Fibroblast of skin of scalp (primary cell): ENCODE measurements around the gene C20orf204.

ENCODE experiments used
- DNase-seq: peaks from one replicate; pipeline ENCODE4 v3.0.0-alpha.2; 2013

C20orf204 gene

GRCh38 chr20:64056889-64057627, 21.1 kb downstream of the C20orf204 start:
- no peak for DNase-seq

DNA sequence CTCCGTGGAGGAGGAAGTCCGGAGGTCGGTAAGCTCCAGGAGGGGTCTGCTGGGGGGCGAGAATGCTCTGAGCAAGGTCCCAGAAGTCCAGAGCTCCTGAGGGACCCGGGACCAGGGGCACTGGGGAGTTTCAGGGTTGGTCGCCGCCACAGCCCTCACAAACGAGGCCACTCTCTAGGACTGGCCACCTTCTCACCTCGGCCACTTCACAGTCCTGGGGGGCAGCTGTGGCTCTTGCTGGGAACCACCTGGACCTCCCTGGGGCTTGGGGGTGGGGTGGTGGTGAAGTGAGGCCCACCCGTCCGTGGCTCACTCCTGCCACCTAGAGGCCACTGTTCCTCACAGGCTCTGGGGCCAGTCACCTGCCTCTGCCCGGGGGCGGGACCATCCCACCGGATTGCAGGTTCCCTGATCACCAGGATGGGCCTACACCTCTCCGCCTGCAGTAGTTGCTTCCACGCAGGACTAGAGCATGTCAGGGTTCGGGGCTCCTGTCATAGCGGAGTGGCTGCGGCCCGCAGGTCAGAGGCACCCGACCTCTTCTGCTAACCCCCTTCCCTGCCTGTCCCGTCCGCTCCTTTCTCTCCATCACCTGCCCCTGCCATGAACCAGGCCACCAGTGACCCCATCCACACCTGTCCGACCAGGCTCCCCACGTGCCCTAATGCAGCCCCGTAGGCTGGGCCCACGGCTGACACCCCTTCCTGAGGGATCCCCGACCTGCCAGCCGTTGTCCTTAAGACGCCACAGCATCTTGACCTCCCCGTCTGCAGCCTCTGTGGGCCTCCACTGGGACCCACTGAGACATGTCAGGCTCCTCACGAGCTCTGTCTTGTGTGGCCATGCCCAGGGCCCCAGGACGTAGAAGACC, 21.9 kb downstream of the C20orf204 start:
- peak; percentile 68 for DNase-seq

DNA sequence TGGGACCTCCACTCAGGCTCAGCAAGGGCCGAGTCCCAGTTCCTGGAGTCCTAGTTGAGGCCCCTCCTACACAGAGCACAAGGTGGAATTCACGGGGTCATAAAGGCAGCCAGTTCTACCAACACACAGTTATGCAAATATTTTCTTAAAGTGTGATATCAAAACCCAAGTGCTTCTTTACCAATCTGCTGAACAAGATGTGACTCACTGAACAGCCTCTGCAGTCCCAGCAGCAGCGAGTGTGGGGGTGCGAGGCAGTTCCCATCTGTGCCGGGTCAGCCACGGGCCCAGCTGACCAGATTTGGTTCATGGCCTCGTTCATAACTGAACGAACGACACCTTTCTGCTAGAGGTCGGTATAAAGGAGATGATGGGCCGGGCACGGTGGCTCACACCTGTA, 22.6 kb downstream of the C20orf204 start:
- DNase-seq, result no peak

DNA sequence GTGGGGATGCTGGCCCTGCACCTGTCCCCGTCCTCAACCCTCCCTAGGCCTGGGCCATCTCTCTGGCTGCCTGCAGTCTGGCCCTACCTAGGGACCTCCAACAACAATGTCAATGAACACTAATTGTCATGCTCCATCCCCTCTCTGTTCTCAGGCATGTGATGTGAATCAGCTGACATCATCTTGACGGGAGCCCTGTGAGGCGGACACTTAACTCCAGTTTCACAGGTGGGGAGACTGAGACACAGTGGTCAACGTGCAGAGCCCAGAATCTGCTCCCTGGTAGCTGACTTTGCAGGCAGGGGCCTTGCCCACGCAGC, 26.3 kb downstream of the C20orf204 start:
- no peak for DNase-seq

GRCh38 chr20:64062596-64063388, 26.8 kb downstream of the C20orf204 start, which contains the start of gene TCEA2:
Gene TCEA2, plus strand, starts transcription at chr20:64063198. Its CDS starts 115 bp downstream, at chr20:64063313.
- DNase-seq, result peak; percentile 96

GRCh38 chr20:64063389-64064144, 27.6 kb downstream of the C20orf204 start:
- no peak for DNase-seq

GRCh38 chr20:64064145-64064698, 28.2 kb downstream of the C20orf204 start:
- DNase-seq, result peak; percentile 47

- no peak for DNase-seq
Observed at GRCh38 chr20:64065062-64065973, 29.3 kb downstream of the C20orf204 start.

DNA sequence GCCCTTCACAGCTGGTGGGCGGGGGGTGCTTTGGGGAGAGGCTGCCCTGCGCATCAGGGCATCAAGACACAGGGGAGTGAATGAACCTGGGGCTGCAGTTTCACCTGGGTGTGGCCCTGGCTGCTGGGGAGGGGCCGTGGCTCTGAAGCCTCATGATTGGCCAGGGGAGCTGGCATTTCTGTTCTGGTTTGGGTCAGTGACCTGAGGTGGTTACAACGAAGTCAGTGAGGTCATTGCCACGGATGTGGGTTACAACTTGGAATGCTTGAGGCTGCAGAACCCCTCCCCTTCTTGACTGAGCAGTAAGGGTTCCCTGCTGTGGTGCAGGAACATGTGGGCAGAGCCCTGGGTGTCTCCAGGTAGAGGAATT, 30.0 kb downstream of the C20orf204 start:
- DNase-seq, result peak; percentile 59

GRCh38 chr20:64067005-64067632, 31.1 kb downstream of the C20orf204 start:
- no peak for DNase-seq

DNA sequence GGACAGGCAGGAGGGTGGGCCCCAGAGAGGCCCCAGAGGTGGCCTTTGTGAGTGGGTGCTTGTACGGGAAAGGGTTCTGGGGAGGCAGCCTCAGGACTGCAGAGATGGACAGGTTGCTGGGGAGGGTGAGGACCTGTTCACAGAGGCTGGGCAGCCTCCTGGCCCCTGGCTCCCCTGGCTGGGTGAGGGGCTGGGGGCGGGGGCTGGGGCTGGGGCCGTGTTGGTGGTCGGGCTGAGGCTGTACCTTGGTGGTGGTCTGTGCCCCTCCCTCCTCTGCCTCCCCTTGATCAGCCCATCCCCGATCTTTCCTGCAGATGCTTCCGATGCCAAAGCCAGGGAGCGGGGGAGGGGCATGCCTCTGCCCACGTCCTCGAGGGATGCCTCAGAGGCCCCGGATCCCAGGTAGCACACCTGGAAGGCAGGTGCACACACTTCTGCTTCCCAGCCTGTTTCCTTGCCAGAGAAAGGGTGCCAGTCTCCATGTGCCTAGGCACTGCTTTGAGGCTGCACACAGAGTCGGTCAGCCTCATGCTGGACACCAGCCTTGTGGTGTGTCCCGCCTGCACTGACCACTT, 31.8 kb downstream of the C20orf204 start:
- DNase-seq, result no peak

- no peak for DNase-seq
Observed at GRCh38 chr20:64068386-64069208, 32.6 kb downstream of the C20orf204 start.

GRCh38 chr20:64069209-64069613, 33.2 kb downstream of the C20orf204 start:
- no peak for DNase-seq

DNA sequence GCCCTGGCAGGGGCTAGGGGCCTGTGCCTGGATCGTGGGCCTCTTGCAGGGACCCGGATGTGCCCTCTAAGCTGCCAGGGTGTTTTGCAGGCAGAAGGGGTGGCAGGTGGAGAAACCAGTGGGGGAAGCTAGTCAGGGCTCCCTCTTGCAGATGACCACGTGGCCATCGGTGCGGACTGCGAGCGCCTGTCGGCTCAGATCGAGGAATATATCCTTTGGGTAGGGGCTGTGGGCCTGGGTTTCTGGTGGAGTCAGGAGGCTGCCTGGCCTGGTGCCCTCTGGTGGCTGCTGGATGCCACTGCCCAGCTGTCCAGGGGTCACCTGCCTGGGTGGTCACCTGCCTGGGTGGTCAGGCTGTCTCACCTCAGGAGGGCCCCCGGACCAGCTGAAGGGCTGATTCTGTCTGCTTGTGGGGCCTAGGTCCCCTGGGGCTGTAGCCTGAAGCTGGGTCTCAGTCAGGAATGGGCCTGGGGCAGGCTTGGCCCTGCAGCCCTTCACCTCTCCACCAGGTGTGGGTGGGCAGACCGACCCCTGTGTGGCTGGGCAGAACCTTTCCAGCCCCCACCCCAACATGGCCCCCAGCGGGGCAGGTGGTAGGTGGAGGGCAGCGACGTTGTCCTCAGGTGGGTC, 33.7 kb downstream of the C20orf204 start:
- DNase-seq, result no peak

- DNase-seq, result no peak
Observed at GRCh38 chr20:64070244-64070993, 34.4 kb downstream of the C20orf204 start.

DNA sequence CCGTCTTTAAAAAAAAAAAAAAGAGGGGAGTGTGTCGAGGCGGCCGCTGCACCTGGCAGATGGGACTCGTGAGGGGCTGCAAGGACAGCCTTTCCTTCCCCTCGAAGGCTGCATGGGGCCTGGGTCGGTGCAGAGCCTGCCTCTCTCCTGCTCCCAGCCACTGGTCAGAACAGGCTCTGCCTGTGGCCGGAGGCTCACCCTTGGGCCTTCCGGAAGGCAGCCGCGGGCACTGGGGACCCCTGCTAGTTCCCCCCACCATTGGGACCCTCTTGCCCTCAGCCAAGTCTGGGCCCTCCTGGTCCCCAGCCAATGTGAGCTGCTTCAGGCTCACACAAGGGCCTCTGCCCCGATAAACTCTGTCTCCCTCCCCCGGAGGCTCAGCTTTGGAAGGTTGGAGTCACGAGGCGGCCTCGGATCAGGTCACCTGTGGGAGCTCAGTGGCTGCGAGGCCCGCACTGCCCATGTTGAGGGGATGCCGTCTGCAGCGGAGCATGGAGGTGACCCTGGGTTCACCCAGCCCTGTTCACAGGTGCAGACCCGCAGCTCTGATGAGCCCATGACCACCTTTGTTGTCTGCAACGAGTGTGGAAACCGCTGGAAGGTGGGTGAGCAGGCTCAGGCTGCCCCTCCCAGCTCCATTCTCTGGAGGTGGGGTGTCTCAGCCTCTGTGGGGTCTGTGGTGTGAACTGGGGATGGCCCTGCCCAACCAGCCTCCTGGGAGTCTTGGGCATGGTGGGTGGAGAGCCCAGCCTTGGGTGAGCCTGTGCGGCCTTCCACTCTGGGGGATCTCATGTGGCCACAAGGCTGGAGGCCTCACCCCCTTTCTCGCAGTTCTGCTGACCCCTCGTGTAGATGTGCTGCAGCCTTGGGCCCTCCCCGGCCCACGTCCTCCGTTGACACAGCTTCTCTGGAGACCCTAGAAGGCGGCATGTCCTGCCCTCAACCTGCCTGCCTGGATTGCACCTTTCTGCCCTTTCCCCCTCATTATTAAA, 35.7 kb downstream of the C20orf204 start:
- no peak for DNase-seq
